A549 (cell line): ENCODE results near the gene PODNL1. TPM values are rescaled to one million over a fixed set of nuclear protein-coding genes. Genes with fewer than 3 reads are reported as not detected.

Source experiments
- ATAC-seq, 2 experiments: fragments of 200-7000 bp in 1 of 2; fragments of >200 bp in 1 of 2; cut with Nextera tagmentation in 1 of 2; cut with Tn5 transposase in 1 of 2; 3 replicates each; pipeline versions ENCODE4 v1.8.0 to v1.9.1; 2018 to 2020; ENCODE audit warnings: mild to moderate bottlenecking in 1 of 2, moderate library complexity in 1 of 2
- CTCF ChIA-PET: fragments of 300-600 bp; sonication (Branson Sonifier 250); formaldehyde crosslinking; extraction: SDS; loops from one replicate; lab custom pipeline; 2021; ENCODE audit warnings: antibody characterized with exemption, inconsistent platforms; lab: Yijun Ruan, JAX
- POLR2A ChIA-PET: fragments of 350-600 bp; formaldehyde crosslinking; extraction: SDS; loops from one replicate; lab custom pipeline; 2021; ENCODE audit warnings: antibody characterized with exemption, inconsistent platforms; lab: Yijun Ruan, JAX
- DNase-seq, 2 experiments: peaks; one replicate each; pipeline versions ENCODE4 v3.0.0 to v3.0.0-alpha.2; 2011 to 2016; ENCODE audit warnings: low read depth in 1 of 2, low spot score in 1 of 2
- FAIRE-seq: peaks from 2 replicates; lab custom pipeline; 2011; peaks lifted over from hg19 to GRCh38; lab: Jason Lieb, UNC
- H3K27ac ChIP-seq, 2 experiments: fragments of >200 bp; sonication (Bioruptor Twin); formaldehyde crosslinking; 3 replicates each; pipeline ENCODE4 v1.5.1; 2016 to 2017
- H3K4me1 ChIP-seq: fragments of >200 bp; sonication (Bioruptor Twin); formaldehyde crosslinking; 3 replicates; pipeline ENCODE4 v1.6.1; 2016
- H3K4me2 ChIP-seq: fragments of >200 bp; sonication (Bioruptor Twin); formaldehyde crosslinking; 3 replicates; pipeline ENCODE4 v1.6.1; 2016
- H3K4me3 ChIP-seq: fragments of >200 bp; sonication (Bioruptor Twin); formaldehyde crosslinking; 3 replicates; pipeline ENCODE4 v1.5.1; 2016
- H3K9me3 ChIP-seq: fragments of >200 bp; sonication (Bioruptor Twin); formaldehyde crosslinking; 3 replicates; pipeline ENCODE4 v1.6.1; 2016
- CBX2 ChIP-seq: fragments of 200-600 bp; sonication (generic); IDR thresholded peaks from 2 replicates; pipeline ENCODE4 v1.6.1; 2016; ENCODE audit warnings: low read depth, mild to moderate bottlenecking, borderline replicate concordance
- CBX8 ChIP-seq: fragments of 200-600 bp; sonication (generic); IDR thresholded peaks from 2 replicates; pipeline ENCODE4 v1.6.1; 2016
- CTCF ChIP-seq: fragments of >200 bp; sonication (Bioruptor Twin); formaldehyde crosslinking; IDR thresholded peaks from 3 replicates; pipeline ENCODE4 v1.5.1; 2016
- EHMT2 ChIP-seq: fragments of 200-600 bp; sonication (generic); IDR thresholded peaks from 2 replicates; pipeline ENCODE4 v1.6.1; 2016; ENCODE audit warnings: antibody characterized with exemption, low read depth, mild to moderate bottlenecking, moderate library complexity
- ELK1 ChIP-seq: fragments of 150-350 bp; IDR thresholded peaks from 2 replicates; pipeline ENCODE4 v1.6.1; 2014; ENCODE audit warnings: low read depth, mild to moderate bottlenecking, low read length
- FOSL2 ChIP-seq, 2 experiments: fragments of 450-650 bp in 1 of 2; fragments of >200 bp in 1 of 2; sonication (Bioruptor Twin) in 1 of 2; formaldehyde crosslinking; IDR thresholded peaks; 2 replicates each; pipeline versions ENCODE4 v1.5.0 to v1.6.1; 2016 to 2020; ENCODE audit warnings: mild to moderate bottlenecking in 1 of 2, moderate library complexity in 1 of 2
- GATA3 ChIP-seq: IDR thresholded peaks from 2 replicates; pipeline ENCODE4 v1.6.1; 2012; ENCODE audit warnings: borderline replicate concordance
- HDAC2 ChIP-seq: fragments of 200-600 bp; sonication (generic); IDR thresholded peaks from 2 replicates; pipeline ENCODE4 v1.6.1; 2016
- HEYL ChIP-seq: fragments of 250-450 bp; sonication (Bioruptor Pico); IDR thresholded peaks from 2 replicates; pipeline ENCODE4 v1.8.0; 2021; ENCODE audit warnings: mild to moderate bottlenecking, moderate library complexity
- KDM5A ChIP-seq: fragments of 200-600 bp; sonication (generic); IDR thresholded peaks from 2 replicates; pipeline ENCODE4 v1.6.1; 2016; ENCODE audit warnings: antibody characterized with exemption, mild to moderate bottlenecking
- MYC ChIP-seq: IDR thresholded peaks from 2 replicates; pipeline ENCODE4 v1.6.1; 2012; ENCODE audit warnings: mild to moderate bottlenecking, inconsistent platforms, low read length, improper control_type of control experiment, borderline replicate concordance
- NFE2L2 ChIP-seq: fragments of 150-350 bp; conservative IDR thresholded peaks from 2 replicates; pipeline ENCODE4 v1.6.1; 2014; ENCODE audit warnings: low read length
- NR3C1 ChIP-seq: fragments of >200 bp; sonication (Bioruptor Twin); formaldehyde crosslinking; IDR thresholded peaks from 3 replicates; pipeline ENCODE4 v1.6.1; 2017
- RAD21 ChIP-seq, 2 experiments: fragments of >200 bp in 1 of 2; sonication (Bioruptor Twin) in 1 of 2; formaldehyde crosslinking in 1 of 2; IDR thresholded peaks in 1 of 2; conservative IDR thresholded peaks in 1 of 2; 2 replicates in 1 of 2; 3 replicates in 1 of 2; pipeline ENCODE4 v1.6.1; 2012 to 2018; ENCODE audit warnings: inconsistent platforms in 1 of 2
- RNF2 ChIP-seq: fragments of 200-600 bp; sonication (generic); IDR thresholded peaks from 2 replicates; pipeline ENCODE4 v1.6.1; 2016; ENCODE audit warnings: low read depth, mild to moderate bottlenecking, antibody characterized with exemption, moderate library complexity, borderline replicate concordance
- TFCP2L1 ChIP-seq: fragments of 250-450 bp; sonication (Bioruptor Pico); IDR thresholded peaks from 2 replicates; pipeline ENCODE4 v1.5.0; 2021; ENCODE audit warnings: mild to moderate bottlenecking
- ZC3H11A ChIP-seq: fragments of 450-650 bp; IDR thresholded peaks from 2 replicates; pipeline ENCODE4 v1.6.1; 2014; ENCODE audit warnings: antibody characterized with exemption, mild to moderate bottlenecking
- ZSCAN20 ChIP-seq: fragments of 250-450 bp; sonication (Bioruptor Pico); IDR thresholded peaks from 2 replicates; pipeline ENCODE4 v1.8.0; 2022; ENCODE audit warnings: mild to moderate bottlenecking, moderate library complexity
- WGBS: methylation state at CpG from one replicate; pipeline ENCODE4 v1.1.6; 2017; ENCODE audit errors: missing lambda C conversion rate; 5-methylcytosine and 5-hydroxymethylcytosine counted together
- polyA minus RNA-seq: library from RNA; depleted of rRNA, polyadenylated mRNA; stranded (reverse); fragments of >200 nt; gene quantifications from 2 replicates; pipeline ENCODE4 v1.2.3, GENCODE V29; 2011; rRNA and poly(A)+ RNA removed
- polyA plus RNA-seq, 4 experiments: library from polyadenylated mRNA; depleted of rRNA in 3 of 4; stranded (reverse); fragments of >200 nt; fragmentation: RNase III in 1 of 4; extraction: RNeasy Plus Mini Kit Qiagen cat#74134 plus additional on column Dnase treatment in 1 of 4; gene quantifications; 2 replicates in 3 of 4; 3 replicates in 1 of 4; pipeline ENCODE4 v1.2.3, GENCODE V29; 2011 to 2017

The PODNL1 gene
- polyA plus RNA-seq (2011; rRNA removed) (0.50 and 0.79 TPM in 2 replicates), polyA plus RNA-seq (2017; fragmentation: RNase III; extraction: RNeasy Plus Mini Kit Qiagen cat#74134 plus additional on column Dnase treatment) (1.1 to 1.8 TPM (median 1.3 TPM) in 3 replicates), polyA minus RNA-seq (0.34 TPM in 1 of 2 replicates, not detected in the other)
- polyA plus RNA-seq (2012; cell fraction: cytosol; rRNA removed), result 1.1 and 1.7 TPM in 2 replicates
- polyA plus RNA-seq (2012; cell fraction: nucleus; rRNA removed), result 0.94 and 1.7 TPM in 2 replicates

GRCh38 chr19:13938301-13939064, at the start of gene PODNL1:
PODNL1 (minus strand) TSS chr19:13938417; CDS start chr19:13938181, 236 bp downstream.
- POLR2A ChIA-PET, result no interaction called here
- H3K27ac ChIP-seq, result peak within 1 kb of the TSS in 1 of 2 experiments; percentile 66; a peak in 3 of 6 replicates
- TF ChIP-seq FOSL2 (IDR thresholded peaks at IDR 0.05), result no peak
- no peak for TF ChIP-seq FOSL2 (CRISPR knock-in tag; IDR thresholded peaks at IDR 0.05)
- TF ChIP-seq CBX8, result no peak
- TF ChIP-seq RAD21 (conservative IDR thresholded peaks at IDR 0.05 in 1 of 2, IDR thresholded peaks at IDR 0.05 in 1 of 2), result no peak
- TF ChIP-seq NFE2L2, result no peak
- TF ChIP-seq, all 56 proteins: peak for 0
- Histone ChIP-seq H3K4me2 (peak within 1 kb of the TSS; percentile 48), H3K4me3 (no peak within 1 kb of the TSS), H3K9me3 (no peaks in the 10 kb centered on the region), H3K4me1 (peaks cover 8% of the 10 kb centered on the region; the same call in 1 of the 3 replicates)
- CTCF ChIA-PET, result interaction anchor here (1.1 kb wide), 1 partner anchor 20 kb away, joined by 3 read pairs; no protein-coding TSS in a partner anchor
- DNase-seq (no peak), ATAC-seq (peak; percentile 15 to 57; a peak in 3 of 6 replicates), FAIRE-seq (no peak)
- 58% methylated on average over 2 of the region's 21 CpGs for WGBS

GRCh38 chr19:13987101-13987890, 49.1 kb upstream of the PODNL1 start:
- no peak overlapping the region for H3K4me2 ChIP-seq
- ATAC-seq (no peak; a peak in 1 of 6 replicates), DNase-seq (no peak), FAIRE-seq (no peak)
- no peak overlapping the region for H3K4me3 ChIP-seq
- no peak overlapping the region for H3K27ac ChIP-seq
- POLR2A ChIA-PET, result no interaction called here
- H3K4me1 ChIP-seq, result no peaks in the 10 kb centered on the region
- WGBS, result 80% methylated on average over 9 of the region's 17 CpGs
- TF ChIP-seq KDM5A (no peak), ZSCAN20 (CRISPR knock-in tag) (no peak), CTCF (no peak), RNF2 (no peak), NR3C1 (no peak), GATA3 (no peak), ELK1 (no peak), TFCP2L1 (no peak), ZC3H11A (no peak), EHMT2 (no peak), CBX2 (no peak), HEYL (no peak), MYC (no peak), HDAC2 (no peak)
- CTCF ChIA-PET, result interaction anchor here (0.7 kb wide), 1 partner anchor 106 kb away, joined by 3 read pairs; no protein-coding TSS in a partner anchor
- no peaks in the 10 kb centered on the region for H3K9me3 ChIP-seq
